GM12801 (cell line): ENCODE results near the gene TTC34.

Source experiments
- TF ChIP-seq, protein P1 (sequence below): IDR thresholded peaks from one replicate; pipeline ENCODE4 v1.5.1; 2011; ENCODE audit warnings: control low read depth; ENCODE audit not compliant: insufficient read length; ENCODE audit errors: extremely low read depth

TTC34 gene

DNA sequence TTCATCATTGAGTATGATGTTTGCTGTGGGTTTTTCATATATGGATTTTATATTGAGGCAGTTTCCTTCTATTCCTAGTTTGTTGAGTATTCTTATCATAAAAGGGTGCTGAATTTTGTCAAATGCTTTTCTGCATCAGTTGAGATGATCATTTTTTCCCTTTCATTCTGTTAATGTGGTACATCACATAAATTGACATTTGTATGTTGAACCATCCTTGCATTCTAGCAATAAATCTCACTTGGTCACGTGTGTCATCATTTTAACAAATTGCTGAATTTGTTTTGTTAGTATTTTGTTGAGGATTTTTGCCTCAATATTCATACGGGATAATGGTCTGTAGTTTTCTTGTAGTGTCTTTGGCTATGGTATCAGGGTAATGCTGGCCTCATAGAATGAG, 19.9 kb downstream of the TTC34 start:
- TF ChIP-seq, protein P1, sequence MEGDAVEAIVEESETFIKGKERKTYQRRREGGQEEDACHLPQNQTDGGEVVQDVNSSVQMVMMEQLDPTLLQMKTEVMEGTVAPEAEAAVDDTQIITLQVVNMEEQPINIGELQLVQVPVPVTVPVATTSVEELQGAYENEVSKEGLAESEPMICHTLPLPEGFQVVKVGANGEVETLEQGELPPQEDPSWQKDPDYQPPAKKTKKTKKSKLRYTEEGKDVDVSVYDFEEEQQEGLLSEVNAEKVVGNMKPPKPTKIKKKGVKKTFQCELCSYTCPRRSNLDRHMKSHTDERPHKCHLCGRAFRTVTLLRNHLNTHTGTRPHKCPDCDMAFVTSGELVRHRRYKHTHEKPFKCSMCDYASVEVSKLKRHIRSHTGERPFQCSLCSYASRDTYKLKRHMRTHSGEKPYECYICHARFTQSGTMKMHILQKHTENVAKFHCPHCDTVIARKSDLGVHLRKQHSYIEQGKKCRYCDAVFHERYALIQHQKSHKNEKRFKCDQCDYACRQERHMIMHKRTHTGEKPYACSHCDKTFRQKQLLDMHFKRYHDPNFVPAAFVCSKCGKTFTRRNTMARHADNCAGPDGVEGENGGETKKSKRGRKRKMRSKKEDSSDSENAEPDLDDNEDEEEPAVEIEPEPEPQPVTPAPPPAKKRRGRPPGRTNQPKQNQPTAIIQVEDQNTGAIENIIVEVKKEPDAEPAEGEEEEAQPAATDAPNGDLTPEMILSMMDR: no peak

DNA sequence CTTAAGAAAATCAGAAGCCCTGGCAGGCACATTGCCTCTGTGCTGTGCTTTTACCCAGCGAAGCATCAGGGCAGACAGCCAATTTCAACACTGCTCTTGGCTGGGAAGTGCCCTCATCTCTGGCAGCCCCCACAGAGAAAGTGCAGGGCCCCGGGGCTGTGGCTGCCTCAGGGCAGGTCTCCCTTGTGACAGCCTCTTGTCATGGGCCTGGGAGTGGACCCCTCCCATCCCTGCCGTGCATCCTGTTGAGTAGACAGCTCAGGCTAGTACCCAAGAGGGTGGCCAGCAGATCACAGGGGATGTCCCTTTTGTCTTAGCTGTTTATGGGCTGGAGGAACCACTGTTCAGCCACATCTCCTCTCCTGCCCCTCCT, 23.3 kb downstream of the TTC34 start:
- TF ChIP-seq, protein P1: no peak

DNA sequence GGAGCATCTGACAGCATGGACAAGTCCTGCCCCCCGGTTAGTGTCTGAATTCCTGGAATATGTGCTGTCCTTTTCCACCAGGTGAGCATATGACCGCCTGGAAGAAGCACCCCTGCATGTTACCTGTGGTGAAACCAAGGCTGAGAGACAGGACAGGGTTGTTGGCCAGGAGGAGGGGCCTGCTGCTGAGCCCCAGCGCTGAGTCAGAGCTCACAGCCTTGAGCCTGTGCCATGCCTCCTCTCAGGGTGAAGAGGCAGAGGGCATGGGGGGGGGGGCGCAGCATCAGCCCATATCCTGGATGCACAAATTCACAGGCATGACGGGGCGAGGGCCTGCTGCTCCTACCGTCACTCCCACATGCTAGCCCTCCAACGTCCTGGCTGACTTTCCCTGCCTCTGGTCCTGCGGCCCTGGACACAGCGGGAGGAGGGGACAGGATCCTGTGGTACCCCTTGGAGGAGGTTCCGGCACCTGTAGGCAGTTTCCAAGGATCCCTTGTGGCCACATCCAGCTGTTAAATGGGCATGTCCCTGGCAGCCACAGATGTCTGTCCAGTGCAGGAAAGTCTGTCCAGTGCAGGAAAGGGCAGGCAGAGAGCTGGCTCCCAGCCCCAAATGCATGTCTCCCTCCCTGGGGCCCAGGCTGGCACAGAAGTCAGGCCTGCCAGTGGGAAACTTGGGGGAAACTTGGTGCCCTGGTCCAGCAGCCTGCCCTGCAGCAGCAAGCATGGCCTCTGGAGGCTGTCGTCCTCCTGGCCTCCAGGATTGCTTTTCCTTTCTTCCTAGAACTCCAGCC, 23.9 kb downstream of the TTC34 start:
- TF ChIP-seq, protein P1: no peak

DNA sequence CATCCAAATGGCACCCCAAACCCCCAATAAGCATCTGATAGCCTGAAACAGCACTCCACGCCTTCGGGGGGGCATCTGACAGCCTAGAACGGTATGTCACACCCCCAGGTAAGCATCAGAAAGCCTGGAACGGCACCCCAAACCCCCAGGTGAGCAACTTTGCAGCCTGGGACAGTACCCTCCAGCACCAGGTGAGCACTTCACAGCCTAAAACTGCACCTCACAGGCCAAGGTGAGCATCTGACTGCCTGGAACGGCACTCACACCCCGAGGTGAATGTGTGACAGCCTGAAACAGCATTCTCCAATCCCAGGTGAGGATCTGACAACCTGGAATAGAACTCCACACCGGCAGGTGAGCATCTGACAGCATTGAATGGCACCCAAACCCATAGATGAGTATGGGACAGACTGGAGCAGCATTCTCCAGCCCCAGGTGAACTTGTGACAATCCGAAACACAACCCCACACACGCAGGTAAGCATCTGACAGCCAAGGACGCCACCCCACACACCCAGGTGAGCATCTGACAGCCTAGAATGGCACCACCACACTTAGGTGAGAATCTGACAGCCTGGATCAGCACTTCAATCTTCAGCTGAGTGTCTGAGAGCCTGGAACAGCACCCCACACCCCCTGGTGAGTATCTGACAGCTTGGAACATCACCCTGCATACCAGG, 150.4 kb downstream of the TTC34 start:
- TF ChIP-seq, protein P1: no peak

DNA sequence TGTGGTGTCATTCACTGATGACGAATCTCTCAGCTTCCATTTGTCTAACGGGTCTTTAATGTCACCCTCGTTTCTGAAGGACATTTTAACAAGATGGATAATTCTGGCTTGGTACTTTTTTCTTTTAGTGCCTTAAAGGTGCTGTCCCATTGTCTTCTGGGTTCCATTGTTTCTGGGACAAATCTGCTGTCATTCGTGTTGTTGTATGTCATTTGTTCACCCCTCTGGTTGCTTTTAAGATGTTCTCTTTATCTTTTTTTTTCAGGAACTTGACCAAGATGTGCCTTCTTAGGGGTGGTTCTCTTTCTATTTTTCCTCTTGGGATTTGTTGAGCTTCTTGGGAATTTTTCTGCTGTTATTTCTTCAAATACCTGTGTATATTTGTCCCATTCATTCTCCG, 154.7 kb downstream of the TTC34 start:
- TF ChIP-seq, protein P1: no peak

DNA sequence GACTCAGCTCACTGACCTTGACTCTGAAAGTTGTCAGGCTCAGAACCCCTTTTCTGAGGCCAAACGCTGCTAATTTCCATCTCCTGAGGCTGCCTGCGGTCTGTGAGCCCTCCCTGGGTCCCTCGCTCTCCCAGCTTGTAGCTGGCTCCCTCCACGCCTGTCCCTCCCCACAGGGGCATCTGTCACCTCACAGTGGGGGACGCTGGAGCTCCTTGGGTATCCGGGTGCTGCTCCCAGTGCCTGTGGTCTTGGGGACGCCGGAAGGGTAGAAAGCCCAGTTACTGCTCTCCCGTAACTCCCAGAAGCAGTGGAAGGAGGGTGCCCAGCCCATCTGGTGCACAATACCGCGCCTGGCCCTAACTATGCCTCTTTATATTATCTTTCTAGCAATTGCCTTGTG, 155.7 kb downstream of the TTC34 start:
- TF ChIP-seq, protein P1: no peak

DNA sequence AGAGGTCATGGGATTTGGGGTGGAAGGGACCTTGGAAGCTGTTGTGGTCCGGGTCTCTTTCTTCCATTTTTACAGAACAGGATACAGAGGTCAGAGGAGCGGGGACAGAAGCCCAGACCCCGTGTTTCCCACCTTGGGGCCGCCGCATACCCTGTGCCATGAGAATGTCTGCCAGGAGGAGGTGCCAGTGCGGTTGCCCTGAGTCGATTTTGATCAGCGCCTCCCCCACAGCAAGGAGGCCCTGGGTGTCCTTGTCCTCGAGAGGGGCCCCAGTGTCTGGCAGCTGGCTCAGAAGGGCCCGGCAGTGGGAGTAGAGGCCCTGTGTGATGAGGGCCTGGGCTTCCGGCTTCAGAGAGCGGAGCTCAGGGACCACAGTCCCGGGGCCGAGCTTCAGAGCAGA, 156.3 kb downstream of the TTC34 start:
- TF ChIP-seq, protein P1: no peak
